ENCODE measurements around the gene NELL1.

Gene NELL1

GRCh38 chr11:21072558-21072957 is 403.2 kb downstream of the NELL1 start:
- TF ChIP-seq FOXP2 (optimal IDR thresholded peaks at IDR 0.05; ENCODE audit: borderline replicate concordance, extremely low read depth, extremely low read length, insufficient read depth) (no peak), TAF1 (IDR thresholded peaks at IDR 0.05; ENCODE audit: borderline replicate concordance, insufficient read depth, low read length) (no peak), SIN3A (IDR thresholded peaks at IDR 0.05; ENCODE audit: borderline replicate concordance, insufficient read depth, low read length) (no peak), POLR2AphosphoS5 (IDR thresholded peaks at IDR 0.05; ENCODE audit: low read depth, low read length) (no peak)
- TF ChIP-seq, protein P1, sequence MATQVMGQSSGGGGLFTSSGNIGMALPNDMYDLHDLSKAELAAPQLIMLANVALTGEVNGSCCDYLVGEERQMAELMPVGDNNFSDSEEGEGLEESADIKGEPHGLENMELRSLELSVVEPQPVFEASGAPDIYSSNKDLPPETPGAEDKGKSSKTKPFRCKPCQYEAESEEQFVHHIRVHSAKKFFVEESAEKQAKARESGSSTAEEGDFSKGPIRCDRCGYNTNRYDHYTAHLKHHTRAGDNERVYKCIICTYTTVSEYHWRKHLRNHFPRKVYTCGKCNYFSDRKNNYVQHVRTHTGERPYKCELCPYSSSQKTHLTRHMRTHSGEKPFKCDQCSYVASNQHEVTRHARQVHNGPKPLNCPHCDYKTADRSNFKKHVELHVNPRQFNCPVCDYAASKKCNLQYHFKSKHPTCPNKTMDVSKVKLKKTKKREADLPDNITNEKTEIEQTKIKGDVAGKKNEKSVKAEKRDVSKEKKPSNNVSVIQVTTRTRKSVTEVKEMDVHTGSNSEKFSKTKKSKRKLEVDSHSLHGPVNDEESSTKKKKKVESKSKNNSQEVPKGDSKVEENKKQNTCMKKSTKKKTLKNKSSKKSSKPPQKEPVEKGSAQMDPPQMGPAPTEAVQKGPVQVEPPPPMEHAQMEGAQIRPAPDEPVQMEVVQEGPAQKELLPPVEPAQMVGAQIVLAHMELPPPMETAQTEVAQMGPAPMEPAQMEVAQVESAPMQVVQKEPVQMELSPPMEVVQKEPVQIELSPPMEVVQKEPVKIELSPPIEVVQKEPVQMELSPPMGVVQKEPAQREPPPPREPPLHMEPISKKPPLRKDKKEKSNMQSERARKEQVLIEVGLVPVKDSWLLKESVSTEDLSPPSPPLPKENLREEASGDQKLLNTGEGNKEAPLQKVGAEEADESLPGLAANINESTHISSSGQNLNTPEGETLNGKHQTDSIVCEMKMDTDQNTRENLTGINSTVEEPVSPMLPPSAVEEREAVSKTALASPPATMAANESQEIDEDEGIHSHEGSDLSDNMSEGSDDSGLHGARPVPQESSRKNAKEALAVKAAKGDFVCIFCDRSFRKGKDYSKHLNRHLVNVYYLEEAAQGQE (IDR thresholded peaks at IDR 0.05; ENCODE audit: insufficient read depth in 1 of 2, low read depth in 2 of 2, low read length in 2 of 2) = no peak

DNA sequence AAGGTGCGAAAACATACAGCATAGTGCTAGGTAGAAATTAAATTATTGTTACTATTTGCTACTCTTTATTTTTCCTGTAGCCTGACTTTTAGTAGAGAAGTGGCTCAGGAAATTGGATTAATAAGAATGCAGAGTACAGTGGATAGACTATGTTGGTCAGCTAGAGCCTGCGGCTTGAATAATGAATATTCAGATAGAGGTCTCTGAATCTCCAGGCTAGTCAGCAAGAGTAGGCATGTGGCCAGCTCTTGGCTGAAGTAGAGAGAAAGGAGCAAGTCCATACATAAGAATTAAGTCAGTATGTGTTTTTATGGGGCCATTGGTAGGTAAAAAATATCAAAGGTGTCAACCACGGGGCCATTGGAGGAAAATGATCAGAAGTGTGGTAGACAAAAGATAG is 413.5 kb downstream of the NELL1 start:
- TF ChIP-seq, protein P1 (IDR thresholded peaks at IDR 0.05; ENCODE audit: insufficient read depth in 1 of 2, low read depth in 2 of 2, low read length in 2 of 2) = no peak
- no peak for TF ChIP-seq POLR2AphosphoS5 (IDR thresholded peaks at IDR 0.05; ENCODE audit: low read depth, low read length)
- TF ChIP-seq SIN3A (IDR thresholded peaks at IDR 0.05; ENCODE audit: borderline replicate concordance, insufficient read depth, low read length) = no peak
- no peak for TF ChIP-seq FOXP2 (optimal IDR thresholded peaks at IDR 0.05; ENCODE audit: borderline replicate concordance, extremely low read depth, extremely low read length, insufficient read depth)
- TF ChIP-seq TAF1 (IDR thresholded peaks at IDR 0.05; ENCODE audit: borderline replicate concordance, insufficient read depth, low read length) = no peak

DNA sequence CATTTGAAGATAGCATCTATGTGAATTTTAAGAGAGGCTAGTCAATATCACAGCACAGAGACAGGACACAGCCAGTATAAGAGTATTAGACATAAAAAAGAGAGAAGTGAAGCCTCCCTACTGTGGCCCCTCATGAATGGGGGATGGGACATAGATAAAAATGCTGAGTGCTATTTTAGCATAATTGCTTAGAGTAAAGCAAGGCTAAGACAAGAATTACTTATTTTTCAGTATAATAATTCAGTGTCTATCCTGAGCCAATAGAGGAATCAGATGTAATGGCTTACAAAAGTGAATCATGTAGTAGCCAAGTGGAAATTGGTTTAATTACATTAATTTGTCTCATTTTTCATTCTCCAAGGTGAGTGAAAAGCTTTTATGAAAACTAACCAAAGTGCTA is 419.5 kb downstream of the NELL1 start:
- no peak for TF ChIP-seq TAF1 (IDR thresholded peaks at IDR 0.05; ENCODE audit: borderline replicate concordance, insufficient read depth, low read length)
- TF ChIP-seq, protein P1 (IDR thresholded peaks at IDR 0.05; ENCODE audit: insufficient read depth in 1 of 2, low read depth in 2 of 2, low read length in 2 of 2) = no peak
- TF ChIP-seq SIN3A (IDR thresholded peaks at IDR 0.05; ENCODE audit: borderline replicate concordance, insufficient read depth, low read length) = no peak
- TF ChIP-seq FOXP2 (optimal IDR thresholded peaks at IDR 0.05; ENCODE audit: borderline replicate concordance, extremely low read depth, extremely low read length, insufficient read depth) = no peak
- no peak for TF ChIP-seq POLR2AphosphoS5 (IDR thresholded peaks at IDR 0.05; ENCODE audit: low read depth, low read length)

DNA sequence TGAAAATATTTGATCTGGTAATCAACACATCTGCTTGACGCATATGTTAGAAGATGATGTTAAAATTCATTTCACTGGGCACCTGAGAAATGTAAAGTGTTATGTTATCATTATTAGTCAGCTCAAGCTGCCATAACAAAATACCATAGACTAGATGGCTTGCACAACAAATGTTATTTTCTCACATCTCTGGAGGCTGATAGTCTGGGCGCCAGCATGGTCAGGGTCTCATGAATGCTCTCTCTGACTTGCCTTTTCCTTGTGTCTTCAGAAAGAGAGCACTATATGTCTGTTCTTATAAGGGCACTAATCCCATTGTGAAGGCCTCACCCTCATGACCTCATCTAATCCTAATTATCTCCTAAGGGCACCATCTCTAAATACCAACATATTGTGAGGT is 435.3 kb downstream of the NELL1 start:
- TF ChIP-seq SIN3A (IDR thresholded peaks at IDR 0.05; ENCODE audit: borderline replicate concordance, insufficient read depth, low read length) (no peak), TAF1 (IDR thresholded peaks at IDR 0.05; ENCODE audit: borderline replicate concordance, insufficient read depth, low read length) (no peak), FOXP2 (optimal IDR thresholded peaks at IDR 0.05; ENCODE audit: borderline replicate concordance, extremely low read depth, extremely low read length, insufficient read depth) (no peak), POLR2AphosphoS5 (IDR thresholded peaks at IDR 0.05; ENCODE audit: low read depth, low read length) (no peak)
- TF ChIP-seq, protein P1 (IDR thresholded peaks at IDR 0.05; ENCODE audit: insufficient read depth in 1 of 2, low read depth in 2 of 2, low read length in 2 of 2) = no peak
